Cardiac fibroblast (primary cell): ENCODE measurements around the gene CTDP1.

Experiments used
- DNase-seq, 2 donors: peaks; one replicate each; pipeline versions ENCODE4 v3.0.0 to v3.0.0-alpha.2; 2010; ENCODE audit warnings: low read depth in 2 of 2
- H3K4me3 ChIP-seq, 2 donors: replicated peaks in 1 of 2; 1 replicate in 1 of 2; 2 replicates in 1 of 2; pipeline ENCODE4 v1.5.1; 2011; ENCODE audit warnings: low read depth in 2 of 2, low read length in 2 of 2, mild to moderate bottlenecking in 2 of 2, moderate library complexity in 1 of 2
- CTCF ChIP-seq: IDR thresholded peaks from one replicate; pipeline ENCODE4 v1.5.1; 2011; ENCODE audit warnings: low read depth, mild to moderate bottlenecking, low read length, inconsistent platforms

CTDP1 gene

GRCh38 chr18:79699653-79700052 is 20.1 kb downstream of the CTDP1 start:
- no peak for TF ChIP-seq CTCF
- no peak overlapping the region for H3K4me3 ChIP-seq
- DNase-seq: no peak

GRCh38 chr18:79702906-79703305 is 23.3 kb downstream of the CTDP1 start:
- no peak for DNase-seq
- no peak for TF ChIP-seq CTCF
- no peak overlapping the region for H3K4me3 ChIP-seq

- TF ChIP-seq CTCF: no peak
- DNase-seq: no peak
- no peak overlapping the region for H3K4me3 ChIP-seq
Measured at GRCh38 chr18:79704631-79705030, 25.0 kb downstream of the CTDP1 start.

GRCh38 chr18:79705272-79705671 is 25.7 kb downstream of the CTDP1 start:
- TF ChIP-seq CTCF: no peak
- no peak overlapping the region for H3K4me3 ChIP-seq
- DNase-seq: no peak

GRCh38 chr18:79706006-79706405 is 26.4 kb downstream of the CTDP1 start:
- no peak for TF ChIP-seq CTCF
- DNase-seq: no peak
- no peak overlapping the region for H3K4me3 ChIP-seq

- DNase-seq: no peak
- H3K4me3 ChIP-seq: no peak overlapping the region
- TF ChIP-seq CTCF: no peak
Measured at GRCh38 chr18:79706658-79707057, 27.1 kb downstream of the CTDP1 start.

GRCh38 chr18:79707239-79707638 is 27.6 kb downstream of the CTDP1 start:
- DNase-seq: no peak
- H3K4me3 ChIP-seq: no peak overlapping the region
- TF ChIP-seq CTCF: no peak
